GM19328 (cell line): ENCODE results near the gene TOMM40L.
"Not testable (repeated sequence)": the region's sequence is repeated elsewhere in the genome, so short reads cannot be mapped to it uniquely, and the experiment has no call there.

Experiments
- ATAC-seq: cut with Tn5 transposase; IDR thresholded peaks from one replicate; pipeline ENCODE4 v1.9.1; 2021; ENCODE audit warnings: mild to moderate bottlenecking, moderate library complexity; ENCODE audit not compliant: unreplicated experiment

TOMM40L gene

DNA sequence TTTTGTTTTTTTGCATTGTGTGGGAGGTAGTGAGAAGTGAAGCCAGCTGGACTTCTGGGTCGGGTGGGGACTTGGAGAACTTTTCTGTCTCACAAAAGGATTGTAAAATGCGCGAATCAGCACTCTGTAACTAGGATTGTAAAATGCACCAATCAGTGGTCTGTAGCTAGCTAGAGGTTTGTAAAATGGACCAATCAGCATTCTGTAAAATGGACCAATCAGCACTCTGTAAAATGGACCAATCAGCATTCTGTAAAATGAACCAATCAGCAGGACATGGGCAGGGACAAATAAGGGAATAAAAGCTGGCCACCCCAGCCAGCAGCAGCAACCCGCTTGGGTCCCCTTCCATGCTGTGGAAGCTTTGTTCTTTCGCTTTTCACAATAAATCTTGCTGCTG is 24.2 kb downstream of the TOMM40L start:
- ATAC-seq: not testable (repeated sequence)

- ATAC-seq: no peak
Observed at GRCh38 chr1:161250829-161251228, 25.0 kb downstream of the TOMM40L start.

GRCh38 chr1:161251579-161251978 is 25.7 kb downstream of the TOMM40L start:
- no peak for ATAC-seq

DNA sequence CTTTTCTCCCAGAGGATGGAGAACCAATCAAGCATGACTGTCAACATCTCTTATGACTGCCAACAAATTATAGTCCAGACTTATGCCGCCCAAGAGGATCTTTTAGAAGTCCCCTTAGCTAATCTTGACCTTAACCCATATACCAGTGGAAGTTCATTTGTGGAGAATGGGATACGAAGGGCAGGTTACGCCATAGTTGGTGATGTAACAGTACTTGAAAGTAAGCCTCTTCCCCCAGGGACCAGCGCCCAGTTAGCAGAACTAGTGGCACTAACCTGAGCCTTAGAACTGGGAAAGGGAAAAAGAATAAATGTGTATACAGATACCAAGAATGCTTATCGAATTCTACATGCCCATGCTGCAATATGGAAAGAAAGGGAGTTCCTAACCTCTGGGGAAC is 29.4 kb downstream of the TOMM40L start:
- ATAC-seq: not testable (repeated sequence)

- ATAC-seq: not testable (repeated sequence)
Observed at GRCh38 chr1:161255955-161256520, 30.2 kb downstream of the TOMM40L start.

DNA sequence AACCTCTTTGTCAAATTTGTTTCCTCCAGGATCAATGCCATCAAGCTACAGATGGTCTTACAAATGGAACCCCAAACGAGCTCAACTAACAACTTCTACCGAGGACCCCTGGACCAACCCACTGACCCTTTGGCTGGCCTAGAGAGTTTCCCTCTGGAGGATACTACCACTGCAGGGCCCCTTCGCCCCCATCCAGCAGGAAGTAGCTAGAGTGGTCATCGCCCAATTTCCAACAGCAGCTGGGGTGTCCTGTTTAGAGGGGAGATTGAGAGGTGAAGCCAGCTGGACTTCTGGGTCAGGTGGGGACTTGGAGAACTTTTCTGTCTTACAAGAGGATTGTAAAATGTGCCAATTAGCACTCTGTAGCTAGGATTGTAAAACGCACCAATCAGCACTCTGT is 31.2 kb downstream of the TOMM40L start:
- ATAC-seq: not testable (repeated sequence)

DNA sequence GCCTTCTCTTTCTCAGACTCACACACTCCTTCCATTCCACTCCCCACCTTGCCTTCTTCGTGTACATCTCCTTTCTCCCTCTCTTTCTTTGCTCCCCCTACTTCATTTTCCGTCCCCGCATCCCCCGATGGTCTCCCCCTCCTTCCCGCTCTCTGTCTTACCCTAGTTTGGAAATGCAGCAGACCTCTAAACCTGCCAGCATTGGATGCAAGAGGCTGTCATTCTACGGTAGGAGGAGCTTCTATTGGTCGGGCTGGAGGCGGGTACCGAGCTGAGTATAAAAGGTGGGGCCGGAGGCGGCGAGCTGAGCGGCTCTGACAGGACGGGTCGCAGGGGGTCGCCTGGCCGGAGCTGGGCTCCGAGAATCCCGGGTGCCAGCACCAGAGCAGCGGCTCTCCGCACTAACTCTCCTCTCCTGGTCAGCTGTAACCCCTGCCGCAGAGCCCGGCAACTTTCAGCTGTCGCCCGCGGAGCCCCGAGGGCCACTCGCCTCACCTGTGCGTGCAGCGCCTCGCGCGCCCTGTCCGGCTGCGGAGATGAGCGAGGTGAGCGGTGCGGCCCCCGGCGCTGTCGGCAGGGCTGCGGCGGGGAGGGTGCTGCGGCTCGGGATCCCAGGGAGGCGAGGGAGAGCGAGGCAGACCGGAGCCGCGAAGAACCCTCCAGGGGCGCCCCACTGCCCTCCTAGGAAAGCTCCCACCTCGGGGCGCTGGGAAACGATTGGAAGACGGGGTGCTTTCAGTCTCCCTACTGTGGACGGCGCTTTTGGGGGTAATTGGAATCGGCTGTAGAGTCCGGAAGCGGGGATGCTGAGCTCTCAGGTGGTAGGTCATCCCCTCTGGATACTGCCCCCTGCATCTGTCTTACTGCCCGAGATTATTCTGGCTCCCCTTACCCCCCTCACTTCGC is 32.8 kb downstream of the TOMM40L start, which contains the start of gene PCP4L1:
TSS of gene PCP4L1 (plus strand) at position 307 of the 906 bp plus-strand sequence. CDS start at position 537, 230 bp downstream.
- ATAC-seq: no peak

GRCh38 chr1:161259345-161259702 is 33.5 kb downstream of the TOMM40L start:
- ATAC-seq: no peak

DNA sequence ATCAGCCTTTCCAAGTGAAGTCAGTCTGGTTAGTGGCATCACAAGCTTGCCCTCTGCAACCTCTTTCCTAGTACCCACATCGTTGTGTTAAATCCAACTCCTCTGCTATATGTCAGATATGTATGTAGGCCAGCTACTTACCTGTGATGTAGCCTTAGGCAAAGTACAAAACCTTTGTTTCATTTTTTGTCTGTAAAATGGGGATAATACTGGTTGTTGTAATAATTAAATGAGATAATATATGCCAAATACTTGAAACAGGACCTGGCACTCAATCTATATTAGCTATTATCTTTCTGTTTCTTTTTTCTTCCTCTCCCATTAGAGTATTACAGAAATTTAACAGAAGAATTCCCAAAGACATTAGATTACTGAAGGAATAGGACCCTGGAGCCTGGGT is 33.9 kb downstream of the TOMM40L start:
- ATAC-seq: no peak

GRCh38 chr1:161260376-161261260 is 34.8 kb downstream of the TOMM40L start:
- ATAC-seq: no peak

DNA sequence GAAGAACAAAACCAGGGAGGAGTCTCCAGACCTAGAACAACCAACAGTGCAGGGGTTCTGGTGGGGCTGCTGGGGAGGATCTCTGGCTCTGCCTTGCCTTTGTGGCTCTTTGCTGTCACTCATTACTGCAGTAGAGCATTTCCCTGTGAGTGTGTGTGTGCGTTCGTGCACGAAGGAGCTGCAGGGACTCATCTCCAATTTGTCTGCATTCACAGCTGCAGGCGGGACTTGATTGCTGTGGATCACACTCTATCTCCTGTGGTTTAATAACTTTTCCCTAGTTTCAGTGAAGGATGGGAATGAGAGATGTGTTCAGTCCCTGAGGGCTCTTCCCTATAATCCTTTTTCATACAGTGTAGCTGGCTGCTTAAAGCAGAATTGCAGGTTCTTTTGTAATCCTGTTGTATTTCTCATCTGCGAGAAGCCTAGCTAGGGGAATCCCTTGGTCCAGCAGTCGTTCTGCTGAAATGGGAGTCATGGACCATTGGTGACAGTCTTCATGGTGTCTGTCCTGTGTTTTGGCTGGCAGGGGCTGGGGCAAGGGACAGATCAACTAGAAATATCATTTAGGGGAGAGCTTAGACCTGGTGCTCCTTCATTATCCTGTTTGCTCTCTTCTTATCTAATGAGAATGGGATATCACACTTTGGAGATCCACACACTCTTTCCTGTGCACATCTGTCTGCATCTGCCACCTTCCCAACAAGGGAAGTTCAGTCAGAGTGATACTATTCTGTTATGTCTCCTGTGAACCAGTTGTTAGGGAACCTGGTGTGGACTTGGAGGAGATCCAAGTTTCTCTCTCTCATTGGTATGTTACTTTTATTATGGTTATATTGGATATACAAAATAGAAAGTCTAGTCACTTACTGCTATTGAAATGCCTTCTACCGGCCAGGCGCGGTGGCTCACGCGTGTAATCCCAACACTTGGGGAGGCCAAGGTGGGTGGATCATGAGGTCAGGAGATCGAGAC is 35.7 kb downstream of the TOMM40L start:
- ATAC-seq: no peak

DNA sequence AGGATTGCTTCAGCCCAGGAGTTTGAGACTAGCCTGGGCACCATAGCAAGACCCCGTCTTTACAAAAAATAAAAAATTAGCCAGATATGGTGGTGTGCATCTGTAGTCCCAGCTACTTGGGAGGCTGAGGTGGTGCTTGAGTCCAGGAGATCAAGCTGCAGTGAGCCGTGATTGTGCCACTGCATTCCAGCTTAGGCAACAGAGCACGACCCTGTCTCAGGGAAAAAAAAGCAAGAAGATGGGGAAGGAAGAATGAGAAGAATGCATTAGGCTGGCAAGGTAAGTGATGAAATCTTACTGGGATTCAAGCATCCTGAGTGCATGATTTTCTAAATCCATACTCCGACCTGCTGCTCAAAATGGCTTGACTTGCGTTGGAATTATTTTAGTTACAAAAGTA is 39.4 kb downstream of the TOMM40L start:
- no peak for ATAC-seq

DNA sequence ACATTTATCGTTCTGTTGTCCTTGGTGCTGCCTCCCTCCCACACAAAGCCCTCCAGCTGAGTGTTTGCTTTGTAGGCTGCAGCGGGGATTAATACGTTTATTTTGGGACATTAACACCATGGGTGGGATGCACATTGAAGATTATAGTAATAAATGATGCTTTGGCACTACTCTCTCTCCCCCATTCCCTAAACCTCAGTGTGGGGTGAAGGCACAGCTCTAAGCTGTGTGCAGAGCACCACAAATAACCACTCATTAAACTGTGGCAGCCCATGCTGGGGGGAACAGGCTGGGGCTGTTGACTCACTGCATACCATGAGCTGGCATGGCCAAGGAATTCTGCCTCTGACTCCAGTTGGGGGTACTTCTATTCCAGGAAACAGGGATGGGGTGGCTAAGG is 40.3 kb downstream of the TOMM40L start:
- no peak for ATAC-seq

DNA sequence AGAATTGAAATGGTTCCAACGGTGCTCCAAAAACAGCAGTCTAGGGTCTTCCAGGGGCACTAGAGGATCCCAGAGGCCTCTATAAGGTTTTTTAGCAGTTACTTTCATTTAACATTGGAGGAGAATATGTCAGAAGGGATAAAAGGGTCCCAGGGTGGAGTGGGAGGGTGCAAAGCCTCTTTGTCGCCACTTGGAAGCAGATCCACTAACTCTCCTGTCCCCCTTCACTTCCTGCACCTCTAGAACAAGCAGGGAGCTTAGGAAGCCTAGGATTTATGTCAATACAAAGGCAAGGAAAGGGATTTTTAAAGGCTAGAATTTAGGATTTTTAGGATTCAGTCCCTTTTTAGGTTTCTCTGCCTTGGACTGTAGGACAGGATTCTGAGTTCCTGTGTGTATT is 41.0 kb downstream of the TOMM40L start:
- ATAC-seq: no peak

GRCh38 chr1:161267321-161267720 is 41.5 kb downstream of the TOMM40L start:
- ATAC-seq: no peak

DNA sequence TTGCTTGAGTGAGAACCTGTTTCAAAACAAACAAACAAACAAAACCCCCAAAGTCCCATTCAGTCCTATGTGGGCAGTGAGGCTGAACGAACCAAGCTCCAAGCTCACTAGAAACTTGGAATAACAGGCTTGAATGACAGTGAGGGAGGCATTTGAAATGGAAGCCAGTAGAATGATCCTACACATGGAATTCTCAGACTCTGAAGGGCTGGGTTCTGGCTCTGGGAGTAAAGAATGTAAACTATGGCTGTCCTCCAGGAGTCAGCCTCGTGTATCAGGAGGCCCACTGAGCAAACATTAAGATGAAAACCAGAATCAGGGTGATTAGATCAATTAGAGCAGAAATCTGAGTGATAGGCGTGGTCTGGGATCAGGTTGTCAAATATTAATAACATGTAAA is 47.5 kb downstream of the TOMM40L start:
- no peak for ATAC-seq

DNA sequence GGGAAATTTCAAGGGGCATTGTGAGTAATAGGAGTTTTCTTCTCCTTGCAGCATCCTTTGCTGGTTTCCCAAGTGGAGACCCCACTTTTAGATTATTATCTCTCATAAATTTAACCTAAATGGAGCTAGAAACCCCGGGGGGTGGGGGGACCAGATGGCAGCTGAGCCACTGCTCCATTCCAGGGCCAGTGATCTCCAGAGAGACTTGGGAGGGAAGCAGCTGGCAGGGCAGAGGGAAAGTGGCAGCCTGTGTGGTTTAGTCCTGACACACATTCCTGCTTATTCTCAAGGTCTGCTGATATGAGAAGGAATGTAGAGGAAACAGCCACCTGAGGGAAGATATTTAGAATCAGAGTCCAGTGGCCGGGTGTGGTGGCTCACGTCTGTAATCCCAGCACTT is 49.0 kb downstream of the TOMM40L start:
- ATAC-seq: no peak
